Tibial nerve (tissue), 4 donors: Measurements from ENCODE around the gene CHI3L2. TPM values are rescaled to one million over a fixed set of nuclear protein-coding genes. Genes with fewer than 3 reads are reported as not detected.

ENCODE experiments used
- DNase-seq, 2 donors: peaks; one replicate each; pipeline ENCODE4 v3.0.0-alpha.2; 2019; ENCODE audit warnings: low spot score in 2 of 2
- H3K27ac ChIP-seq, 4 donors: fragments of 200-600 bp; sonication (generic) in 3 of 4; one replicate each; pipeline ENCODE4 v1.5.1; 2017 to 2019; ENCODE audit warnings: mild to moderate bottlenecking in 1 of 4
- H3K27me3 ChIP-seq, 2 donors: fragments of 200-600 bp; sonication (generic) in 1 of 2; one replicate each; pipeline versions ENCODE4 v1.5.1 to v1.6.0; 2017 to 2019
- H3K36me3 ChIP-seq, 3 donors: fragments of 200-600 bp; sonication (generic); one replicate each; pipeline ENCODE4 v1.5.1; 2018 to 2019
- H3K4me1 ChIP-seq, 4 donors: fragments of 200-600 bp; sonication (generic) in 3 of 4; one replicate each; pipeline ENCODE4 v1.5.1; 2017 to 2019
- H3K4me3 ChIP-seq, 4 donors: fragments of 200-600 bp; sonication (generic) in 3 of 4; one replicate each; pipeline ENCODE4 v1.5.1; 2017 to 2019; ENCODE audit warnings: mild to moderate bottlenecking in 1 of 4, moderate library complexity in 1 of 4
- H3K9me3 ChIP-seq, 4 donors: fragments of 200-600 bp; sonication (generic) in 3 of 4; one replicate each; pipeline ENCODE4 v1.5.1; 2017 to 2019
- CTCF ChIP-seq, 5 experiments: fragments of 200-600 bp in 3 of 5; fragments of 450-650 bp in 2 of 5; sonication (generic) in 3 of 5; IDR thresholded peaks; one replicate each; pipeline ENCODE4 v1.5.1; 2016 to 2019; ENCODE audit warnings: antibody characterized with exemption in 5 of 5, mild to moderate bottlenecking in 3 of 5, moderate library complexity in 2 of 5
- EP300 ChIP-seq, 2 donors: sonication (generic); formaldehyde crosslinking; IDR thresholded peaks; one replicate each; pipeline ENCODE4 v1.6.1; 2017; ENCODE audit warnings: antibody characterized with exemption in 2 of 2, mild to moderate bottlenecking in 1 of 2
- POLR2A ChIP-seq, 2 donors: fragments of 450-650 bp; IDR thresholded peaks; one replicate each; pipeline ENCODE4 v1.6.1; 2017; ENCODE audit warnings: antibody characterized with exemption in 2 of 2, mild to moderate bottlenecking in 2 of 2, moderate library complexity in 2 of 2
- WGBS, 2 donors: methylation state at CpG; one replicate each; pipeline ENCODE4 v1.1.5; 2018; 5-methylcytosine and 5-hydroxymethylcytosine counted together
- total RNA-seq, 4 donors: library from RNA; depleted of rRNA; stranded (reverse); fragments of >200 nt; gene quantifications; one replicate each; pipeline ENCODE4 v1.1.0, GENCODE V29; 2016

The CHI3L2 gene
- total RNA-seq, 4 donors from 2014 or later, result 2.5 to 37.2 (median 6.1) TPM

GRCh38 chr1:111204201-111204982 lies 23.1 kb upstream of the CHI3L2 start:
- WGBS, 2 donors, result 4 to 8% methylated on average over 32 to 40 of the region's 61 CpGs
- H3K4me3 ChIP-seq, result peak overlapping the region; percentile 51 to 80 (median 76)
- TF ChIP-seq CTCF (IDR thresholded peaks at IDR 0.05) (no peak), EP300 (IDR thresholded peaks at IDR 0.05) (peak in 1 of 2 donors; percentile 8)
- peaks cover 0 to 40% (median 27%) of the 10 kb centered on the region in 4 donors for H3K4me1 ChIP-seq
- H3K27me3 ChIP-seq, result peaks cover 0 to 10% of the 10 kb centered on the region in 2 donors
- DNase-seq, result no peak
- no peaks in the 10 kb centered on the region for H3K9me3 ChIP-seq
- H3K36me3 ChIP-seq, result no peaks in the 10 kb centered on the region
- peak overlapping the region in 3 of 4 donors; percentile 64 to 98 (median 81) for H3K27ac ChIP-seq

DNA sequence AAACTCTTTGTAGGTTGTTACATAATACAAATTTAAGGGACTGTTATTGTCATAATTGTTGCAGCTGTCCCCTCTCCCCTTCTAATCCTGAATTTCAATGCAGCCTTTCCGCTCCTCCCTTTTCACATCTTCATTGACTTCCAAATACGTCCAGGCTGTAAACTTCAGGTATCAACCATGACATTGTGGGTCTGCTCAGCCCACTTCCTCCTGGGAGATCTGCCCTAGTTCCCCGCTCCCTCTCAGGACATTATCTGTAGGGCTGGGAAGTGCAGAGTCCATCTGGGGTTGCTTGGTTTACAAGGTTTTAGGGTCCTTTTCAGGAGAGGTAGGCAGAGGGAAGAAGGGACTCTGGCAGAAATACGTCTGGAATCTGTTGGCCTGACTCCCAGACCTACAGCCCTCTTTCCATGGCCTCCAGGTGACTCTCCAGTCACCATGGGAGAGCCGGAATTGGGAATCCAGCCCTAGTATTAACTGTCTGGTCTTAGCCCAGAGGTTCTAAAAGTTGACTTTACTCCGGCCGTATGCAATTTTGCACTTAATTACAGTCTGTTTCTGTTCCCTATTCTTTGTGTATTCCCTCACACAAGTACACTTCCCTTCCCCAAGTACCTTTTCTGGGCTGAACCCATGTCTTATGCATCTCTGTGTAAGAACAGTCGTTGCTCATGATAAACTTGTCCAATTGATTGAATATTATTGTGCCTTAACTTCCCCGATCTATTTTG lies 22.4 kb upstream of the CHI3L2 start:
- no peaks in the 10 kb centered on the region for H3K36me3 ChIP-seq
- no peaks in the 10 kb centered on the region for H3K9me3 ChIP-seq
- peak overlapping the region in 1 of 4 donors; percentile 98 for H3K27ac ChIP-seq
- peaks cover 0 to 10% of the 10 kb centered on the region in 2 donors for H3K27me3 ChIP-seq
- 54 to 59% methylated on average over 9 of the region's 9 CpGs for WGBS, 2 donors
- peak overlapping the region in 1 of 4 donors; percentile 72 for H3K4me3 ChIP-seq
- TF ChIP-seq POLR2A (IDR thresholded peaks at IDR 0.05) (no peak), CTCF (IDR thresholded peaks at IDR 0.05) (no peak), EP300 (IDR thresholded peaks at IDR 0.05) (no peak)
- DNase-seq, result no peak
- H3K4me1 ChIP-seq, result peaks cover 0 to 40% (median 27%) of the 10 kb centered on the region in 4 donors

GRCh38 chr1:111205714-111206050 lies 21.8 kb upstream of the CHI3L2 start:
- Histone ChIP-seq H3K27me3 (peaks cover 0 to 10% of the 10 kb centered on the region in 2 donors), H3K4me1 (peaks cover 0 to 40% (median 25%) of the 10 kb centered on the region in 4 donors), H3K36me3 (no peaks in the 10 kb centered on the region), H3K4me3 (no peak overlapping the region), H3K9me3 (no peaks in the 10 kb centered on the region), H3K27ac (peak overlapping the region in 1 of 4 donors; percentile 98)
- DNase-seq, result no peak
- TF ChIP-seq POLR2A (IDR thresholded peaks at IDR 0.05) (no peak), EP300 (IDR thresholded peaks at IDR 0.05) (no peak), CTCF (IDR thresholded peaks at IDR 0.05) (no peak)
- WGBS, 2 donors, result 47 to 56% methylated on average over 2 of the region's 2 CpGs

GRCh38 chr1:111208921-111209320 lies 18.6 kb upstream of the CHI3L2 start:
- WGBS, 2 donors, result 69 to 81% methylated on average over 1 of the region's 1 CpG
- TF ChIP-seq CTCF (IDR thresholded peaks at IDR 0.05) (no peak), EP300 (IDR thresholded peaks at IDR 0.05) (no peak)
- Histone ChIP-seq H3K4me1 (peaks cover 0 to 13% (median 11%) of the 10 kb centered on the region in 4 donors), H3K27me3 (peaks cover 0 to 10% of the 10 kb centered on the region in 2 donors), H3K4me3 (no peak overlapping the region), H3K9me3 (no peaks in the 10 kb centered on the region), H3K27ac (no peak overlapping the region), H3K36me3 (no peaks in the 10 kb centered on the region)
- no peak for DNase-seq

DNA sequence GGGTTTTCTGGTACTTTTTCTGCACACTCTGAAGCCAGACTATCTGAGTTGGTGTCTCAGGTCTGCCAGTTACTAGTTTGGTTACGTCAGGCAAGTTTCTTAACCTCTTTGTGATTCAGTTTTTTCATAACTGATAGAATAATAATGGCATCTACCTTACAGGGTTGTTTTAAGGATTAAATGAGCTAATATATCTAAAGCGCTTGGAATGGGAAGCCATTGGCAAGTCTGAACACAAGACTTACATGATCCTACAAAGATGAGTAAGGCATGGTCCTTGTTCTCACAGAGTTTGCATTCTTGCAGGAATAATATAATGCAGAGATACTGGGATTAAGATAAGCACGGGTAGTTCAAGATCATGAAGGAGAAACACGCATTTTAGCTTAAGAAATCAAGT lies 17.9 kb upstream of the CHI3L2 start:
- H3K4me1 ChIP-seq, result peaks cover 0 to 11% (median 6%) of the 10 kb centered on the region in 4 donors
- no peak overlapping the region for H3K27ac ChIP-seq
- H3K27me3 ChIP-seq, result peaks cover 0 to 4% of the 10 kb centered on the region in 2 donors
- H3K36me3 ChIP-seq, result no peaks in the 10 kb centered on the region
- WGBS, 2 donors, result 92 to 93% methylated on average over 4 of the region's 4 CpGs
- no peak for DNase-seq
- H3K9me3 ChIP-seq, result no peaks in the 10 kb centered on the region
- no peak overlapping the region for H3K4me3 ChIP-seq
- no peak for TF ChIP-seq CTCF (IDR thresholded peaks at IDR 0.05)
- TF ChIP-seq EP300 (IDR thresholded peaks at IDR 0.05), result no peak
- TF ChIP-seq POLR2A (IDR thresholded peaks at IDR 0.05), result no peak
